ENCODE data around the gene SFT2D3.
A peak's percentile ranks its signal among the peaks of the same experiment; 100 is the strongest.

The SFT2D3 gene

DNA sequence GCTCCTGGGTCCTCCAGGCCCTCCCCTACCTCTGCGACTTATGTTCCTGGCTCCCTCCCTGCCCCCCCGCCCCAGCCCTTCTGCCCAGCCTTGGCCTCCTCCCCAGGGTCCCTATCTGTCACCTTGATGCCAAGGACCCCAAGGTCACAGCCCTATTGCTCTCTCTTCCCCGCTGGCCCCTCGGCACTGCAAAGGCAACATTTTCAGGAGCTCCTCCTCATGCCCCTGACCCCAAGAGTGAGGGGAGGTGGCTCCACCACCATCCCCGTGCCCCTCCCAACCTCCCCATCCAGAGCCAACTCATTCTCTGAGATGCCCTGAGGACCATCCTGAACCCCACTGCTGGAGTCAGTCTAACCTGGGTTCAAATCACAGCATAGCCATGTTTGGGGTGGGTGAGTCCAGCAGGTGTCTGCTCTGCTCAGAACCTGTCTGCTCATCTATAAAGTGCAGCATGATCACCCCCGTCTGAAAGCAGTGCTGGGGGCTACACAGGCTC lies 37.7 kb upstream of the SFT2D3 start:
- no peak for DNase-seq

DNA sequence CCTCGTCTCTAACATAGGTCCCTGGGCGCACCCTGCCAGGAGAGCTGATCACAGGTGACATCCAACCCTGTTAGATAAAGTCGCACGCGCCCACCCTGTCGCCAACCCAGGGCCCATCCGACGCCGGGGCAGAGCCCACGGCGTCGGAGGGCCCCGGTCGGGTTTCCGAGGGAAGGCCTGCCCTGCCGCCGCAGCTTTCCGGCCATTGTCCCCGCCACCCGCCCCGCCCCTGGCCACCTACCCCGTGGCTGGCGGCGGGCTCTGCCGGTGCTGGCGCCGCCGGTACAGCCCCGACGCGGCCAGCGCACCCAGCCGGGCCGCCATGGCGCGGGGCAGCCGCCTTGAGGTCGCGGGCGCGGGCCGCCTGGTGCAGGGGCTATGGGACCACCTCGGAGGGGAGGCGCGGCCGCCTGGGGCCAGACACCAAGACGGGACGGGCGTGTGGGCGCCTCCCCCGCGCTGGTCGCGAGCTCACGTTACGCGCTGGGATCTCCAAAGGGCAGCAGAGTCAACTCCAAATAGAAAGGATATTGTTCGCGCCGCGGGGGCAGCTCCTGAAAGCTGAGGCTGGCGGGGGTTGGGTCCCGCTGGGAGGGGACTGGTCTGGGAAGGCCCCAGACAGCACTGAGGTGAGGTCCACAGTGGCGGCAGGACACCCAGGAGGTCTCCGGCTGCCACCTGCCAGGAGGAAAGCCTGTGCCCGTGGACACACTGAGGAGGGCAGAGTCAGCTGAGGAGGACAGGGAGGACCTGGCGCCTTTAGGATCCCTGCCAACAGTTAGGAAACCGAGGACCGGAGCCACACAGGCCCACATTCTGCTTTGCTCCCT lies 37.0 kb upstream of the SFT2D3 start:
- peak; percentile 64 for DNase-seq

DNA sequence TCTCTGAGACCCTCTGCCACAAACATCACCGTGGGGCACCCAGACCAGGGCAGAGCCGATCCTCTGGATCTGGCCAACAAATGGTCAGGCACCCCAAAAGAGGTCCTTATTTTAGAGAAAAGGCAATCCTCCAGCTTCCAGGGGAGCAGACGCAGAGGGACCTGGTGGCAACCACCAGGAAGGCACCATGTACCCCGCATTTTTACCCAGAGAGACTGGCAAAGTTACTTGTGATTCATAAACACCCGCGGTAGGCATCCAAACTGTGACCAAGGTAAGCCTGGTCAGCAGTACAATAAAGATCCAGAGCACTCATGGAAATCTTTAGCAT lies 36.4 kb upstream of the SFT2D3 start:
- DNase-seq, result no peak

DNA sequence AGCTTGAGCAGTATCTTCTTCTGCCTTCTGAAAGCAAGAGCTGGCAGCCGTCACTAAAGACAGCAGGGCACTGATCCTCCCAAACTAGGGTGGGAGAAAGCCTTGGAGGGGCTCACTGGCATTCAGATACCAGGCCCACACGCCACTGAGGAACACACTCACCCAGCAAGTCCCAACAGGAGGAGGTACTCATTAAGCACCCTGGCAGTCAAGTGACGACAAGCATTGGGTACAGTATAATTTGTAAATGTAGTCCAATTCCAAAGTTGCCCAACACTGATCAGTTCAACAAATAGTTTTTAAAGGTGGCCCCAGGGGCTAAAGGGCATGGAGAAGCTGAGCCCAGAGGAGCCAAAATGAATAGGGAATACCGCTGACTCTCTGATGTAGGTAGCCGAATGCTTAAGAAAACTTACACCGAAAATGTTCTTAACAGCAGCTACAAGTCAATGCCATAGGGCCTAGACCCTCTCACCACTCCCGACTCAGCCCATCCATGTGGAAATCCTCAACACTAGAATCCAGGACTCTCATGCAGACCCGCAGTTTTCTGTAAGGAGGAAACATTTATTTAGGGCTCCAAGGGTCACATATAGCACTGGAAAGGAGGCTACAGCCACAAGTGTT lies 35.9 kb upstream of the SFT2D3 start:
- DNase-seq, result no peak

DNA sequence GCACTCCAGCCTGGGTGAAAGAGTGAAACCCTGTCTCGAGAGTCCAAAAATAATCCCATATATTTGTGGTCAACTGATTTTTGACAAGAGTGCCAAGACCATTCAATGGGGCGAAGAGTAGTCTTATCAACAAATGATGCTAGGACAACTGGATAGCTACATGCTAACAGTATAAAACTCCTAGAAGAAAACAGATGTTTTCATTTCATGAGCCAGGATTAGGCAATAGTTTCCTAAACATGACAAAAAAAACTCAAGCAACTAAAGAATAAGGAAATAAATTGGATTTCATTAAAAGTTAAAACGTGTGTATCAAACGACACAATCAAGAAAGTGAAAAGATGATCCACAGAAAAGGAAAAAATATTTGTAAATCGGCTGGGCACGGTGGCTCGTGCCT lies 32.2 kb upstream of the SFT2D3 start:
- DNase-seq, result no peak

DNA sequence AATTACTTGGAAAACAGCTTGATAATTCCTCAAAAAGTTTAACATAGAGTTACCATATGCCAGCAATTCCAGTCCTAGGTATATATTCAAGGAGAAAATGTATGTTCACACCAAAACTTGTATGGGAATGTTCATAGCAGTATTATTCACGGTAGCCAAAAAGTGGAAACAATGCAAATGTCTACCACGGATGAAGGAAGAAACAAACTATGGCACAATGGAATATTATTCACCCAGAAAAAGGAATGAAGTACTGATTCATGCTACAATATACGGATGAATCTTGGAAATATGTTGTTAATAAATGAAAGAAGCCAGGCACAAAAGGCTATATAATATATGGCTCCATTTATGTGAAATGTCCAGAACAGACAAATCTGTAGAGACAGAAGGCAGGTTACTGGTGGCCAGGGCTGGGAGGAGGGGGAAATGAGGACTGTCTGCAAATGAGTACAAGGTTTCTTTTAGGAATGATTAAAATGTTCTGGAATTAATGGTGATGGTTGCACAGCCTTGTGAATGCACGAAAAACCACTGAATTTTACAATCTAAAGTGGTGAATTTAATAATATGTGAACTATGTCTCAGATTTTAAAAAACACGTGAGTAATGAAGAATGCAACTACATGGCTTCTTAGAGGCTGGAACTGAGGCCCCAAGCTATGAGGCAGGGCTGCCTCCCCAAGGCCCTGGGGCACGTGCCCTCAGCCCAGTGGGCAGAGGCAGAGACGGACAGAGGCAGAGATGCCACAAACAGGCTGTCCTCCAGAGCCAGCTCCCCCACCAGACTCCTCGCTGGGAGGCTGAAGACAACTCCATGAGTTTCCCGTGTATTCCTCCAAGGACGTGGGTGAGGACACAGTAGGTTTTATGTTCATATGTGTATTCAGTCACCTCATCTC lies 31.0 kb upstream of the SFT2D3 start:
- no peak for DNase-seq

DNA sequence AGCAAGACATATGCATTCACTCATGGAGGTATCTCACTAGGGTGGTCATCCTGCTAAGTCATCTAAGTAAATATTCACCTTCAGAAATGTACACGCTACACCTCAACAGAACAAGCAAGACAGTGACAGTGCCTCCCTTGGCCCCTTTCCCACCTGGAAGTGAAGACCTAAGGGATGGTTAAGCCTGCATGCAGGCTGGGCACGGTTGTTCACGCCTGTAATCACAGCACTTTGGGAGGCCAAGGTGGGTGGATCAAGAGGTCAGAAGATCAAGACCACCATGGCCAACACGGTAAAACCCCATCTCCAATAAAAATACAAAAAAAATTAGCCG lies 30.4 kb upstream of the SFT2D3 start:
- no peak for DNase-seq

DNA sequence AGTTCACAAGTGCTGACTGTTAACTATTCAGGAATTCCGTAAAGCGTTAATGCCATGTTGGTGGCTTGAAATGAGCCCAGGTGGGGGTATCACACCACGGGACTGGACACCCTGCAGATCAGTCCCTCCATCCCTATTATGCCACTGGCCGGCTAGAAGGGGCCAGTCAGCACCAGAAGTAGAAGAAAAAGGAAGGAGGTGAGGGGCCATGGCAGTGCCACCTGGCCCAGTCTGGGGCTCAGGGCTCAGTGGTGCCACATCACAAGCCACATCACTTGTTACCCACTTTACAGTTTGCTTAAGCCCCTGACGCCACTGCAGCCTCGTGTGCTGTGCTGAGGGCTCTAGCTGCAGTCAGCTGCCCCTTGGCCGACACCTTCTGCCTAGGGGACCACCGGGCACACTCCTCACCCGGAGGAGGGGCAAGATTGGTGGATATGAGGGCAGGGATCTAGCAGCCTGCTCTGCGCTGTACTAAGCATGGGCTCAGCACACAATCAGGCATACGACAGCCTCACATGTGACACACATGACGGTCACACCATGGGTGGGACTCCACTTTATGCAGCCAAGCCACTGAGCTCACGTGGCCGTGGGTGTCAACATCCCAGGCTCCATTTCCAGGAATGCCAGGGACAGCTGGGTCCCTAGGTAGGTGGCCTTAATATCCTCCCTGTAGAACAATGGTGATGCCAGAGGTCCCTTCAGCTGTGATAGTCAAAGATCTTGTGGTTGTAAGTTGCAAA lies 29.6 kb upstream of the SFT2D3 start:
- no peak for DNase-seq

DNA sequence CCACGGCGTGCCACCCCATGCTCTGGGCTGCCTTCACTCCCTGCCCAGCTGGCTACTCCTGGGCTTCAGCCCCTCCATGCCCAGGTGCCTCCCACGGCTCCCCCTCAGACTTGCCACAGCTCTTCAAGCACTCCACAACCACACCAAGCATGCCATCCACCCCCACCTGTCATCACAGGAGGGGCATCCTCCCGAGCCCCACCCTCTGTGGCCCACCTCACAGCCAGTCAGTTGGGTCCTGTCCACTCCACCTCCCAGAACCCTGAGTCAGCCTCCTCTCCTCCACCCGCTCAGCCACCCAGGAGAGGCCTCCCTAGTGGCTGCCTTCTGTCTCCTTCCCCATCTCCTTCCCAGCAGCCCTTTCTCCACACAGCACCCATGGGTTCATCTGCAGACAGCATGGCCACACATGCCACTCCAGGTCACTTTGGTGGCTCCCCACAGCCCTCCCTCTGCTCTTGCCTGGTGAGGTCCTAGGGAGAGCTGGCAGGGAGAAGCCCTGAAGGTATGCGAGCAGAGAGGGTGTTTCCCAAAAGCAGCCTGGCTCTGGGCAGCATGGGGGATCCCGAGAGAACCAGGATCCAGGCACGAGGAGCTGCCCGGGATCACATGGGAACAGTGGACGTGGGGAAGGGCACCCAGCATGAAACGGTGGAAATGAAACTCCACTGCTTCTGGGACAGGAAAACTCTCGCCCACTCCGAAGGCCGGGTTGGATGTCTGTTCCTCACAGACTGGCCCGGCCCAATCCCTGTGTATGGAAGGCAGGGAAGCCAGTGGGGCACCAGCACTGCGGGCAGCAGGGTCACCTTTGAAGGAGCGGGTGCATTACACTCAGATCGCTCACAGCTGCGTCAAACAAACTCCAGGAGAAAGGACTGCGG lies 28.7 kb upstream of the SFT2D3 start:
- no peak for DNase-seq

DNA sequence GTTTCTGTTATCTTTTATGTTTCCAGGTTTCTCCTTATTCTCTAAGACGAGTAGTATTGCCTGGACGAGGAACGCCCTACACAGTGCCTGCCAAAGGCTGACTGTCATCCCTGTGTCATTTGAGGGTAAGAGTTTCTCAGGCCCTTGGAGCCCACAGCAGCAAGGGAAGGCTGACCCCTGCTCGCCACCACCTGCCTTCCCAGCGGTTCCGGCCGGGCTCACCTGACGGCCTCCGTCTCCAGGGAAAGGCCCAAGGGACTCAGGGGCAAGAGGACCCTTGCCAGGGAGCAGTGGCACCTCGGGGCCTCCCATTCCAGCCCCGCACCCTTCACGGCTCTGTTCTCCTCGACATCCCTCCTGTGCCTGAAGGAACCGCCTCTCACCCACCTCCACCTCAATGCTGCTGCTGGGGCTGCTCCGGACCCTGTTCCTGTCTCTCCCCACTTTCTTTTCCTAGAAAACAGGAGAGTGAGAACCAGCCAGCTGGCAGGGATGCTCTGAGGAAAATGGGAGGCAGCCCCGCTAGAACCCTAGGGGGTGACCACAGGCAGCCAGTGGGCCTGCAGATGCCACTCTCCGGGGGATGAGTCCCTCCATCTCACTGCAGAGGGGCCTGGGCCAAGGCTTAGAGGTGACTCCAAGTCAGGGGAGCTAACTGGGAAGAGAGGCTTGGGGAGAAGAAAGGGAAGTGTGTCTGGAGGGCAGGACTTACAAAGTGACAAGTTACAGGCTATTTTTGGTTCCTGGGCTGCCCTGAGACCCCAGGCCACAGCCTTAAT lies 27.8 kb upstream of the SFT2D3 start:
- DNase-seq, result no peak

DNA sequence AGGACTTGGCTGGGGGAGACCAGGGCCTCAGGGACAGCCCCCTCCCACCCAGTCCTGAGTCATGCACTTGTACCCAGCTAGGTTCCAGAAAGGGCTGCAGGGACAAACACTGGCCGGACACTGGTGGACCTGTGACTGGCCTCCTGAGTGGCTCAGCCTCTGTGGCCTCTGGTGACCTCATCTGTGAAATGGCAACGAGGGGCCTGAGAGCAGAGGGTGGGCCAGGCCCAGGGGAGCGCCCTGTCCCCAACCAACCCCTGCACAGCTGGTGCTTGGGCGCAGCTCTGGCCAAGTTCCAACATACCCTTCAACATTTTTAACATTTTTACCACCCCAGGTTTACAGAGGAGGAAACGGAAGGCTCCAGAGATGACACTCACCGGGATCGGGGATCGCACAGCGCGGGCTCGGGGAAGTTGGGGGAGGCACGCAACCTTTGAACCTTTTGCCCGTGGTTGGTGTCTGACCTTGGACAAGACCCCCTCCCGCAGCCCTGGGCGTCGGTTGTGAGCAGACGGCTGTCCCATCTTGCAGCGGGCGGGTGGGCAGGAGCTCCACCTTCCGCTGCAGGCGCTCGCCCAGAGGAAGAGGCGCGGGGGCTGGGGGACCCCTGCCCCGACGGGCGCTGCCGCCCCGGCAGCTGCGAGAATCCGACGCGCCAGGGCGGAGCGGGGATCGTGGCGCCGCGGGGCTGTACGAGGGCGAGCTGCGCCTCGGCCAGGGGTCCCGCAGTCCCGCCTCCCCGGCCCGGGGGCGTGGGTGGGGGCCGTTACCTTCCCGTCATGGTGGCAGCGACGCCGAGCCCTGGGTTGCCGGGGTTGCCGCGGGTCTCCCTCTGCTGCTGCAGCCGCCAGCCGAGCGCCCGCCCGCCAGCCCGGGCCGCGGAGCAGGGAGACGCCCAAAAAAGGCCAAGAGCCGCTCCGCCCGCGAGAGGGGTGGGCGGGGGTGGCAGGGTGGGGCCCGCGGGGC lies 26.8 kb upstream of the SFT2D3 start:
- peak; percentile 60 for DNase-seq

DNA sequence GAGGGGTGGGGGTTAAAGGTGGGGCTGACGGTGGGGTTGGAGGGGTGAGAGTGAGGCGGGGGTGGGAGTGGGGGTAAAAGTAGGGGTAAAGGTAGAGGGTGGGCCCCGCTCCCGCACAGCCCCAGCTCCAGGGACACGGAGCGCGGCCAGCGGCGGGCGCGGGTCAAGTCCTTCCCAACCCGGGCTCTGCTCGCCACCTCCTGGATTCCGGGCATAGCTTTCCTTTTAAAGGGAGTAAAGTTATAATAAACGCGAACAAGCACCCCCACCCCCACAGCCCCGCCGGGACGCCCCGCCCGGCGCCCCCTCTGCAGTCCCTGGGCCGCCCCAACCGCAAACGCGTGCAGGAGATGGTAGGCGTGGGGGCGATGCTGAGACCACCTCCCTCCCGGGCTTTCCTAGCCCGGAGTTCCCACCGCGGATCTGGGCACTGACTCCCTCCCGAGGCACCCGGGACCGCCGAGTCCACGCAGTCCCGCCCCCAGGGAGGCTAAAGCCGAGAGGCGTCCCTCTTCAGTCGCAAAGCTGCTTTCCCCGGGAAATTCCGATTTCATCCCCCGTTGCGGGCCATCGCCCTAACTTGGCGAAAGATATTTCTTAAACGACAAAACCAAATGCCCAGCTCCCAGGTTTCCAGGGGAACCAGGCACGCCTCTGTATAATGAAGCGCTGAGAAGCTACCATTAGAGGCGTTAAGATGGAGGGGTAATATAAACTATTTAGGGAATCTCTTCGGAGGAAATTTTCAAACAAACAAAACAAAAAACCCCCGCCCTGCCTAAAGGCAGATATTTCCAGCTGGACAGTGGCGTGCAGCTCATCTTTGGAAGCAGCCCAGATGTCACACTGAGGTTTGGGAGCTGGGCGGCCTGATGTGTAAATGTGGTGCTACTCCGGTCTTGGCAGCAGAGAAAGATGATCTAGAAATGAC lies 25.7 kb upstream of the SFT2D3 start, which contains the start of gene LIMS2:
LIMS2 (minus strand) TSS at position 200 of the 931 bp plus-strand sequence. CDS start 506 bp downstream, outside the sequence.
- DNase-seq, result peak; percentile 49

DNA sequence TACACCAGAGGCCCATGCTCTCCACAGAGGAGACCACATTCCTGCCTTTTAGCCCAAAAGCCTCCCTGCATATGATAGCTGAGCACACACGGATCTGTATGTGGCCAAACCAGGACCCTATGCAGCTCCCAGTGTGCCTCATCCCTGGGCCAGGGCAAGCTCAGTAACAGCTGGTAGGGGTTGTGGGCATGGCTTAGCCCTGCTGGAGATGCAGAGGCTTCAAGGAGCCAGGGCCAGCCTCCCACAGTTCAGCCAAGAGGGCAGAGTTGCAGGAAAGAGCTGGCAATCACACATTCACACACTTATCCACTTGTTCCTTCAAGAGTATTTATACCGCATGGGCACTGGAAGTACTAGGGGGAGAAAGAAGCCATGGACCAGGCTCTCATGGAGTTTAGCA lies 24.4 kb upstream of the SFT2D3 start:
- no peak for DNase-seq

DNA sequence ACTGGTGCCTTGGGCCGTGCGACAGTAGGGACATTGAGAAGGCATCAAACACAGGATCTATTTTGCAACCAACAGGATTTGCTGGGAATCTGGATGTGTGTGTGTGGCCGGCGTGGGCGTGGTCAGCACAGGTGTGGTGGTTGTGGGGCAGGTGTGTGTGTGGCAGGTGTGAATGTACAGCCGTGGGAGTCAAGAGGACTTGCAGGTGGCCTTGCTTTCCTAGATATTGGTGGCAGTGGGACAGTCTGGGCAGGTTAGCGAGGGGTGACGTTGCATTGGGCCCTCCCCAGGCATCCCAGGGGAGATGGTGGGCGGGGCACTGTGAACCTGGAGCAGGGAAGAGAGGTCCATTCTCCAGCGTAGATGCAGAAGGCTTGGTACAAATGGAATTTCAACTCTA lies 22.8 kb upstream of the SFT2D3 start:
- DNase-seq, result no peak

DNA sequence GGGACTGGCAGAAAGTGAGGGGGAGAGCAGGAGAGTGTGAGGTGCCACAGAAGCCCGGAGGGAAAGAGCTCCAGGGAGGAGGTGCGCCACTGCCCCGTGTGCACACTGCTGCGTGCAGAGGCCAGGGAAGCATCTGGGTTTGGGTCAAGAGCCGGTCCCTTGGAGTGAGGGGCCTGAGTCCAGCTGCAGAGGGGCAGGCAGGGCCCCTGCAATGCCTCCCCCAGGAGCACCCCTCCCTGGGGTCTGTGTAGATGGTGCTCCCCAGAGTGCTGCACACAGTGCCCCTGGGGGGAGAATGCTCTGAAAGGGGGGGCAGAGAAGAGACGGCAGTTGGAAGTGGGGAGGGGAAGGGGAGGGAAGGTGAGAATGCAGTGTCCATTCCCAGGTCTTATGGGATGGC lies 22.3 kb upstream of the SFT2D3 start:
- no peak for DNase-seq

DNA sequence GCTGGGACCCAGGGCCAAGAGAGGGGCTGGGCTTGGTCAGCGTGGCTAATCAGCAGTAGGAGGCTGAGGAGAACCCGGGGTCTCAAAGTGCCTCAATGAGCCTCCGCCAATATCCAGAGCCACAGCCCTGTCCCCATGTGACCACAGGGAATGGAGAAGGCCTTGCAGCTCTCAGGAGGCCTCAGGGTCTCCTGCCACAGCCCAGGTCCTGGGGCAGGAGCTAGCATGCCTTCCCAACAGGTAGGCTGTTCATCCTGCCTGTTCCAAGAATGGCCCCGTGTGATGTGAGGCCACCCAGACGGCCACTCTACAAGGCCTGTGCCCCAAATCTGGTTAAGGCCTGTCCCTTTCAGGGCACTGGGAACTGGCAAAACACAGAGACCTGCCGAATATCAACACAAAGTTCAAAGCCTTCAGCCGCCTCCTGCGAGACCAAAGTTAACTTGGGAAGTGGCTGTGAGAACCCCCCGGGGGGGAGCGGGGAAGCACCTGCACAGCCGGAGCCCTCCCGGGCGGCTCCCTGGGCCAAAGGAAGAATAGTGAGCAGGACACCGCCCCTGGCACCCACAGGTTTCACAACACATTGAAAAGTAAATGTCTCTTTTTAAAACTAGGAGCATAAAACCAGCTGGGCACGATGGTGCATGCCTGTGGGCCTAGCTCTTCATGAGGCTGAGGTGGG lies 21.5 kb upstream of the SFT2D3 start:
- DNase-seq, result no peak

DNA sequence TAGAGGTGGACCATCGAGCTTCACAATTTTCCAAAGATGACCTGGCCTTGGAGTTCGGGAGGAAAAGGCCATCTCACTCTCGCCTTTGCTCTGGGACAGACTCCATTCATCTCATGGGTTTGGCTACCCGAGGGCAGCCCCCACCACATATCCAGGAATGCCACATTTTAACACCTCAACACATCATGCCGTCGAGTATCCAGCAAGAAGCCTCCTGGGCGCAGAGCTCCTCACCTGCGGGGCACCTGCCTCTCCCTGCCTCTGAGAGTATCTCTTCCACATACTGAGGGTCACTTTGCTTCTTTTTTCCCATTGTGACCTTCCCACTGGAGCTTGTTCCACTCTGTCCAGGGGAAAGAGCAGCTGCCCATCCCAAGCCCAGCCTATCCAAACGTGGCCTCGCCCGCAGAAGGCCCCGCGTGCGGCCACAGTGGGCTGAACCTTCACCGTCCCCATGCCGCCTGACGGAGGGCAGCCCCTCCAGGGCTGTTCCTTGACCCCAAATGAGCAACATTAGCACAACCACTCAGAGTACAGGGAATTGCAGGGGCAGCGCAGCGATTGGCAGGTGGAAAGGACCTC lies 20.5 kb upstream of the SFT2D3 start:
- no peak for DNase-seq

Data from right kidney (tissue), 1 donor.